ENCODE data around the gene AMOTL1. TPM values are rescaled to one million over a fixed set of nuclear protein-coding genes. Genes with fewer than 3 reads are reported as not detected.

The AMOTL1 gene
- total RNA-seq, 4 donors from 2014 or later: 32.0 to 67.6 (median 56.8) TPM

- DNase-seq (ENCODE audit: low spot score): no peak
- no peak for ATAC-seq (ENCODE audit: low FRiP score)
- TF ChIP-seq CTCF (IDR thresholded peaks at IDR 0.05): no peak
These were observed 8.6 kb upstream of the AMOTL1 start for GRCh38 chr11:94759522-94759921.

- DNase-seq (ENCODE audit: low spot score) (no peak), ATAC-seq (ENCODE audit: low FRiP score) (no peak)
- TF ChIP-seq CTCF (IDR thresholded peaks at IDR 0.05): no peak
These were observed 7.9 kb upstream of the AMOTL1 start for GRCh38 chr11:94760296-94760695.

- TF ChIP-seq CTCF (IDR thresholded peaks at IDR 0.05): no peak
- ATAC-seq (ENCODE audit: low FRiP score) (no peak), DNase-seq (ENCODE audit: low spot score) (no peak)
These were observed 5.9 kb upstream of the AMOTL1 start for GRCh38 chr11:94762208-94762607.

GRCh38 chr11:94762995-94763394, 5.2 kb upstream of the AMOTL1 start:
- no peak for ATAC-seq (ENCODE audit: low FRiP score)
- no peak for DNase-seq (ENCODE audit: low spot score)
- no peak for TF ChIP-seq CTCF (IDR thresholded peaks at IDR 0.05)

- DNase-seq (ENCODE audit: low spot score) (no peak), ATAC-seq (ENCODE audit: low FRiP score) (no peak)
- no peak for TF ChIP-seq CTCF (IDR thresholded peaks at IDR 0.05)
These were observed 1.4 kb upstream of the AMOTL1 start for GRCh38 chr11:94766713-94767206.

GRCh38 chr11:94767291-94767690, 865 bp upstream of the AMOTL1 start:
- no peak for ATAC-seq (ENCODE audit: low FRiP score)
- no peak for DNase-seq (ENCODE audit: low spot score)
- TF ChIP-seq CTCF (IDR thresholded peaks at IDR 0.05): no peak

GRCh38 chr11:94768602-94769541, 716 bp downstream of the AMOTL1 start:
- TF ChIP-seq CTCF (IDR thresholded peaks at IDR 0.05): no peak
- ATAC-seq (ENCODE audit: low FRiP score): peak; percentile 64
- no peak for DNase-seq (ENCODE audit: low spot score)
